Measurements from ENCODE around the gene MADD.

The MADD gene

DNA sequence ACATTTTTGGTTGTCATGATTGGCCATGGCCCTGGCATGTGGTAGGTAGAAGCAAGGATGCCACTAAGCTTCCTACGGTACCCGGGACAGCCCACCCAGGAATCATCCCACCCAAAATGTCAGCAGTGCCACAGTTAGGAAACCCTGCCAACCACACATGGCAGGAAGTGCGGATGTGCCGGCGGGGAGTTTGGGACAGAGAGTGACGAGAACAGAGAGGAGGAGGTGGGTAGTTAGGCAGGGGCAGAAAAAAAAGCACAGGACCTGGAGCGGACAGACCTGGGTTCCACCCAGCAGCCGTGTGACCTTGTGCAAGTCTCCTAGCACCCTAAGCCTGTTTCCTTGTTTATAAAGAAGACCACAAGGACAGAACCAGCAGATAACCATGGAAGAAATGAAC is 105.1 kb downstream of the MADD start:
- no peak for DNase-seq (ENCODE audit: low read depth in 1 of 2, low spot score in 1 of 2)
- no peak for TF ChIP-seq JUND (IDR thresholded peaks at IDR 0.05; ENCODE audit: low read depth)
- in situ Hi-C loops (cut with HindIII; ENCODE audit: low pct_unique_long_range_greater_than_20kb, low sequenced_read_pairs) = no loop called here

DNA sequence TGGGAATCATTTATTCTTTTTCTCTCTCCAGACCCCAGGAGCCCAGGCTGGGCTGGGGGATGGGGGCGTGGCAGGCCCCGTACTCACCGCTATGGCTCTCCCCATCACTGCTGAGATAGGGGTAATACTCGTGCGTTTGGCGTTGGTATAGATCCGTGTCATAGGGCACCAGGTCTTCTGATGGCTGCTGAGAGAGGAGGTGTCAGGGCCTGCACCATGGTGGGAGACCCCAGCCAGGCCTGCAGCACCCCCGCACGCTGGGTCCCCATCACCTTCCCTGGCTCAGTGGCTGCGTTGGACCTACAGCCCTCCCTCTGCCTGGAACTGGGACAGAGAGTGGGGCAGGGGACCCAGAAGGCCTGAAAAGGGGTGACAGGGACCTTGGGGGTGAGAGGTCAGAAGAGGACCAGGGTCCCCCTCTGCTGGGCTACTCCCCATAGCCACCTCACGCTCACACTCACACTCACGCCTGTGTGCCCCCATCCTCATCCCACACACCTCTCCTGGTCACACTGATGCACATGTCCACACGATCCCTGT is 105.7 kb downstream of the MADD start:
- in situ Hi-C loops (cut with HindIII; ENCODE audit: low pct_unique_long_range_greater_than_20kb, low sequenced_read_pairs) = no loop called here
- no peak for DNase-seq (ENCODE audit: low read depth in 1 of 2, low spot score in 1 of 2)
- TF ChIP-seq JUND (IDR thresholded peaks at IDR 0.05; ENCODE audit: low read depth) = no peak

DNA sequence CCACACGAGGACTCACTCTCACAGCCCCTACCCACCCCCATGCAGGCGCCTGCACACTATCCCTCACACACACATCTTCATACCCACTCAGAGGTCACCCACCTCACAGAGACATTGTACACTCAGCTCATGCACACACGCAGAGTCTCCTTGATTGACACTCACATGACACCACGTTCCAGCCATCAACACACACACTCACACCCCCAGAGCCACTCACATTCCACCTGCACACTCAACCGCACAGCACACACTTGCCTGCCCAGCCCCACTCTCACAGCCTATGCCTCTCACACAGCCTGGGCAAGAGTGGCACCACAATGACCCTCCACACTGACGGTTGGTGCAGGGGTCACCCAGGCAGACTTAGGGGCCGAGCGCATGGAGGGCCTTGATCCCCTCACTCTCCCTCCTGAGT is 106.2 kb downstream of the MADD start:
- no peak for DNase-seq (ENCODE audit: low read depth in 1 of 2, low spot score in 1 of 2)
- in situ Hi-C loops (cut with HindIII; ENCODE audit: low pct_unique_long_range_greater_than_20kb, low sequenced_read_pairs) = no loop called here
- no peak for TF ChIP-seq JUND (IDR thresholded peaks at IDR 0.05; ENCODE audit: low read depth)

DNA sequence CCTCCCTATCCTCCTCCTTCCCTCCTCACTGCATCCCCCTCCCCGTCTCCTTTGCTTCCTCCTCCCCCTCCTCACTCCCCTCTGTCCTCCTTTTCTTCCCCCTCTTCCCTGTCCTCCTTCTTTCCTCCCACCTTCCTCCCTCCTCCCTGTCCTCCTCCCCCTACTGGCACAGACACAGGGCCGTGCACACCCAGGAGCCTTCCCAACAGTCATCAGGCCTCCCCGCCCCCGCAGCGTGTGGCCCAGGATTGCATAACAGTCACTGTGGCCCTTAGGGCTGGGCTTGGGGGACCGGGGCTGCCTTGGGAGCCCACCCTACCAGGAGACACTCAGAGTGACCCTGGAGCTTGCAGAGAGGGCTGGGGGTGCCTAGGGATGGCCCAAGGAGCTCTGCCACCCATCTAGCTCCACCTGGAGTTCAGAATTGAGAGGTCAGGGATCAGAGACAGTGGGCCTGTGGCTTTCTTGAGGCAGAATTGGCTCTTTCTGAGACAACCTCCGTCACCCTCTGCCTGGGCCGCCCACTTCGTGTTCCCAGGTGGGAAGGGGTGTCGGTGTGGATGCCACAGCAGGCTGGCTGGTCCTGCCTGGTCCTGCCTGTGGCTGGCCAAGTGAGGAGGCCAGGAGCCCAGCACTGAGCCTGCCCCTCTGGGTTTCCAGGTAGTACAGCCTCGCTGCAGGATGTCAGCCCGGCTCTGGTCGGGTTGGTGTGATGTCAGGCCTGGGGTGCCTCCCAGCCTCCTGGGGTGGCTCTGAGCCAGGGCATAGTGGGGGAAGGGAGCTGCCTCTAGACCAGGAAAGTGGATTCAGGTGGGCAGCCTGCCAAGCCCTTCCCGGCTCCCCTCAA is 106.8 kb downstream of the MADD start:
- no peak for TF ChIP-seq JUND (IDR thresholded peaks at IDR 0.05; ENCODE audit: low read depth)
- DNase-seq (ENCODE audit: low read depth in 1 of 2, low spot score in 1 of 2) = no peak
- in situ Hi-C loops (cut with HindIII; ENCODE audit: low pct_unique_long_range_greater_than_20kb, low sequenced_read_pairs) = no loop called here

DNA sequence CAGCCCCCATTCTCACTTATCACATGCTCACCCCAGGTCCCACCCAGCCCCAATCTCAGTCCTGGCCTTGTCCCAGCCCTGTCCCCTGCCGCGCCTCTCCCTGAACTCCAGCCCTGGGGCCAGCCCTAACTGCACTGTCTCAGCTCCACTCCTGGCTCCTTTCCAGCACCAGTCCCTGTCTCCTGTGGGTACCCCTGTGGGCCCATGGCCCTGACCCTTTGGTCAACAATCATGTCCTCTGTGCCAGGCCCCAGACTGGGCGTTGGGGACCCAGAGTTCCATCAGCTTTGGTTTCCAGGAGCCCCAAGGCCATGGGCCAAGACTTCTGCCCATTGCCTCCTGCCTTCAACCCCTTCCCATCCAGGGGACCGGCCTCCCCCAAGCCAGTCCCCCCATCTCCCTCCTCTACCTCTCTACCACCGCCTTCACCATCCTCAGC is 107.7 kb downstream of the MADD start:
- DNase-seq (ENCODE audit: low read depth in 1 of 2, low spot score in 1 of 2) = no peak
- no peak for TF ChIP-seq JUND (IDR thresholded peaks at IDR 0.05; ENCODE audit: low read depth)
- in situ Hi-C loops (cut with HindIII; ENCODE audit: low pct_unique_long_range_greater_than_20kb, low sequenced_read_pairs) = no loop called here

DNA sequence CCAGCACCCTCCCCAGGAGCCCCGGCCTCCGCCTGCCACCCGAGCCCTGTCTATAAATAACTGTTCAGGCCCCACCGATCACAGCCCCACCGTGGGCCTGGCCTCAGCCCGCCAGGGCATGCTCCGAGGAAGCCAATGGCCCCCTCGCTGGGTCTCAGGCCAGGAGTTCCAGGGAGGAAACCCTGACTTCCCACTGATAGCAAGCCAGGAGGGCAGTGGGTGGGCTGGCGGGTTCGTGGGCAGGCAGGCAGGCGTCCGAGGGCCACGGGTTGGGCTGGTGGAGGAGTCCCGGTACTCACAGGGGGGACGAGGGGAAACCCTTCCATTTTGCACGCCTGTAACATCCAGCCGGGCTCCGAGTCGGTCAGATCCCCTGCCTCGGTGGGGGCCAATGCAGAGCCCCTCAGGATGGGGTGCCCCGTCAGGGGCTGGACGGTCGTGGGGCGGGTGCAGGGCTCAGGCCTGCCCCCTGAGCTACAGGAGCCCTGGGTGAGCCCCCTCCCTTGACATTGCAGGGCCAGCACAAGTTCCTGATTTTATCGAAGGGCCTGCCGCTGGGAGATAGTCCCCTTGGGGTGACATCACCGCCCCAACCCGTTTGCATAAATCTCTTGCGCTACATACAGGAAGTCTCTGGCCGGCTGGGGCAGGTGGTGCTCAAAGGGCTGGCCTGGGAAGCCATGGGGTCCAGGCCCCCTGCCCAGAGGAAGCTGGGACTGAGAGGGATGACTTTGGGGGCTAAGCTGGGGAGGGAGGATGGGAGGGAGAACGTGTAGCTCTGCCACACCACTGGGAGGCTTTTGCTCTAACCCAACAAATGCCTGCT is 108.3 kb downstream of the MADD start, which contains the start of gene SPI1:
SPI1 (minus strand) TSS at position 538 of the 826 bp plus-strand sequence; CDS start at position 344, 194 bp downstream.
- no peak for TF ChIP-seq JUND (IDR thresholded peaks at IDR 0.05; ENCODE audit: low read depth)
- no peak for DNase-seq (ENCODE audit: low read depth in 1 of 2, low spot score in 1 of 2)
- in situ Hi-C loops (cut with HindIII; ENCODE audit: low pct_unique_long_range_greater_than_20kb, low sequenced_read_pairs) = no loop called here

DNA sequence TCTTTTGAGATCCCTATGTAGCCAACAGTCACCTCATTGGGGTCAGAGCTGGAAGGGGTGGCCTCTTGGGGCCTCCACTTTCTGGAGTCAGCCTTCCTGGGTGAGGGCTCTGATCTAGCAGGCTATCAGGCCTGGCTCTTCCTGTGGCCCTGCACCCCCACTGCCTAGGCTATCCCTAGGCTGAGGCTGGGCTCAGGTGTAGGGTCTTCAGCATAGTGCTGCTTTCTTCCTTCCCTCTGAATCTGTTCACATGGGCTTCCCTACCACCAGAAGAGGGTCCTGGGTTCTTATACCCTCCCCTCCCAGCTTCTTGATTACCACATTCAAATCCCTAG is 108.9 kb downstream of the MADD start:
- in situ Hi-C loops (cut with HindIII; ENCODE audit: low pct_unique_long_range_greater_than_20kb, low sequenced_read_pairs) = no loop called here
- TF ChIP-seq JUND (IDR thresholded peaks at IDR 0.05; ENCODE audit: low read depth) = no peak
- DNase-seq (ENCODE audit: low read depth in 1 of 2, low spot score in 1 of 2) = no peak

DNA sequence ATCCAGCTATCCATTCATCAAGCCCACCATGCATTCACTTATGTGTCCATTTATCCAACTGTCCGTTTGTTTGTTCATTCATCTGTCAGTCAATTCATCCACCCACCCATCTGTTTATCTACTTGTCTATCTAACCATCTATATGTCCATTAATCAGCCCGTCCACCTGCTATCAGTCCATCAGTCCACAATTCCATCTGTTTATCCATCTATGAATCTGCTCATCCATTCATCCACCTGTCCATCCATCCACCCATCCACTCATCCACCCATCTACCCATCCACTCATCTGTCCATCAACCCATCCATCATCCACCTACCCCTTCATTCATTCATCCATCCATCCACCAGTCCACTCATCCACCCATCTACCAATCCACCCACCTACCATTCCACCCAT is 109.4 kb downstream of the MADD start:
- no peak for DNase-seq (ENCODE audit: low read depth in 1 of 2, low spot score in 1 of 2)

More for the DNA sequence above, 109.4 kb downstream of the MADD start:
- no peak for TF ChIP-seq JUND (IDR thresholded peaks at IDR 0.05; ENCODE audit: low read depth)
- in situ Hi-C loops (cut with HindIII; ENCODE audit: low pct_unique_long_range_greater_than_20kb, low sequenced_read_pairs) = no loop called here

All from T47D (cell line).